Activated T-cell treated with anti-CD3 and anti-CD28 coated beads for 24 hours (primary cell): ENCODE results near the gene QPCT.
A peak's percentile ranks its signal among the peaks of the same experiment; 100 is the strongest.
"Not testable (repeated sequence)": the region's sequence is repeated elsewhere in the genome, so short reads cannot be mapped to it uniquely, and the experiment has no call there.

Source experiments
- DNase-seq: peaks from one replicate; pipeline ENCODE4 v3.0.0-alpha.2; 2020; ENCODE audit warnings: low read depth

QPCT gene

DNA sequence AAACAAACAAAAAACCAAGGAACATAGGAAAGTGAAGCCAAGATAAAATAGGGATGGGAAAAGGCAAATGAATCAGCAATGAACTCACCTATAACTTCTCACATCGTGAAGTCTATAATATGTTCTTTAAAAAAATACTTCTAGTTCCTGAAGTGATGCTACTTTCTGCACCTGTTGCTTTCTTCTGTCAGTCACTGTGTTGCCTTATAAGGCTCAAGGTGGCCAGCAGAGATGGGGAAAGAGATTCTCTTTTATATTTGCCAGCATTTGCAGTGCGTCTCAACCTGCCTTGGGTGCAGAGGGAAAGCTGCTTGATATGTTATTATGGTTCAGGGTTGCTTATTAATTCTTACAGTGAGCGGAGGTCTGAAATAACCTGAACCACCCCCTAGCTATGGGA lies 14.0 kb downstream of the QPCT start:
- no peak for DNase-seq

GRCh38 chr2:37361216-37361815 lies 16.9 kb downstream of the QPCT start:
- DNase-seq = no peak

DNA sequence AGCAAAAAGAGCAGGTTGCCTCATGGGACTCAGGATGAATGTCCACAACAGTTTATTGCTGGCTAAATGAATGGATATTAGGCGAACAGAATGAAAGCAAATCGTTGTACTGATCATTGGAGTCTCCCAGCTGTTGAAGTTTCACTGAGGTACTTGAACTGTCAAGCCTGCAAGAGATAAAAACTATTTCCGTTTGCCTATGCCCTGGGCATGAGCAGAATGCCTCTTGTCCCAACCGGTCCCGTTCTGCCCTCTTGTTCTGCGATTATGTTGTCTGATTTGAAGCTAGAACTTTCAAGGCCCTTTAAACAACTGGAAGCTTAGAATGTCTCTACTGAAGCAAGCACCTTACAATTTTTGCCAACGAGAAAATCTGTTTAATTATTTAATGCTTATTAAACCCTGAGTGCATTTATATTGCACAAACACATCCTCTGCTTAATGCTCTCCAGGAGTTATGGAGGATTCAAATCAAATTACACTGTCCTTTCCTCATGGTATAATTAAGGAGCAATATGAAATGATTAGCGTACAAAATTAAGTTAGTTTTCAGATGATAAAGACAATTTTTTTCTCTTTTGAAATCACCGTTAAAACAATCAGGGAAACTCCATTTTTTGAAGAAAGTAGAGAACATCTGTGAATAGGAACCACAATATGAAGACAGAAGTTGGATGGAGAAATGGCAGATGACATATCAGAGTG lies 17.7 kb downstream of the QPCT start:
- no peak for DNase-seq

- DNase-seq = no peak
Observed at GRCh38 chr2:37364351-37364750, 19.9 kb downstream of the QPCT start.

- DNase-seq = no peak
Observed at GRCh38 chr2:37365669-37366068, 21.2 kb downstream of the QPCT start.

GRCh38 chr2:37366773-37367172 lies 22.3 kb downstream of the QPCT start:
- no peak for DNase-seq

GRCh38 chr2:37367310-37367709 lies 22.9 kb downstream of the QPCT start:
- no peak for DNase-seq

- DNase-seq = no peak
Observed at GRCh38 chr2:37367984-37368383, 23.6 kb downstream of the QPCT start.

DNA sequence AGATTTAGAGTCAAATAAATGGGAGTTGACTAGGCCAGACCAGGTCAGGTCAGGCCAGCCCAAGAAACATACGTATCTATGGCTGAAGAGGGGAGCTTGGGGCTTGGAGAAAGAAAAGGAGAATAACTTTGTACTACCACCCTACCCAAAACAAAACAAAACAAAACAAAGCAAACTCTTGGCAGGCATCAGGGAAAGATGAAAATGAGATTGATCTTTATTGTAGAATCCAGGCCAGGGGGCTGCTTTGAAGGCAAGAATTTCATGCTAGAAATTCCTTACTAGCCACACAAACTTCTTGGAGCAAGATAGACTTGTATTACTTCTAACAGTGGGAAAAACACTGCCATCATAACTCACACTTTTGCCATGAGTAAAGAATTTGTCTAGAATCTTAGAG lies 26.2 kb downstream of the QPCT start:
- no peak for DNase-seq

GRCh38 chr2:37372000-37372399 lies 27.6 kb downstream of the QPCT start:
- DNase-seq = no peak

GRCh38 chr2:37375741-37376288 lies 31.4 kb downstream of the QPCT start:
- no peak for DNase-seq

- DNase-seq = peak; percentile 28
Observed at GRCh38 chr2:37376421-37377186, 32.2 kb downstream of the QPCT start.

- peak; percentile 37 for DNase-seq
Observed at GRCh38 chr2:37377187-37377532, 32.7 kb downstream of the QPCT start.

DNA sequence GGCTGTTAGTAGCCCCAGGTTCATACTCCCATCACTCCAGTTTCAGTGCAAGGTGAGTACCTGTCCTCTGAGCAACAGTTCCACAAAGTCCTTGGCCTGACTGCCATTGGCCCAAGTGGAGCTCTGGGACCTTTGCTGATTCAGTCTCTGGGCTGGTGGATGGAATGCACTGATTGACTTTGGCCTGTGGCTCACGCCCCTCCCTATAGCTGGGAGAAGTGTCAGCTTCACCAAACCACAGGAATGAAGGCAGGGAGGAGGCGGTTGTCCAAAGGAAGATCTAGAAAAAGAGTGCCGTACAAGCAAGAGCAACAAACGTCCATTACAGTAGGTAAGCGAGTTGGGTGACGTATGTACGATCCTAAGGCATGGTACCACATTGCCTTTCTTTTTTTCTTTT lies 34.0 kb downstream of the QPCT start:
- no peak for DNase-seq

DNA sequence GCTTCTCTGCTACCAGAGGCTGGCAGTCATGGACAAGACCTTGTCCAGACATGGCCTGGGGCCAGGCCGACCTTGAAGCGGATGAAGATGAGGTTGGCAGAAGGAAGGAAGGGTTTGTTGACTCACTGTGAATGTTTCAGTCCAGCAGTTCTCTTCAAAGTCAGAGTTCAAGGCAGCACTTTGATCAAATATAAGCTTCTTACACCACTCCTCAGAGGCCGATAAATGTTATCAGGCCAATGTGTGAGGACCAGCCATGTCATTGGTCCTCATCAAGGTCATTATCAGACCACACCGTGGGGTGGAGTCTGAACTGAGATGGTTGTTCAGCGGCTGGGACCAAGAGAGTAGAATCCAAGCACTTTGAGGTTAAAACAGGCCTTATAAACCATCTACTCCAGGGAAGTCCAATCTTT lies 35.5 kb downstream of the QPCT start:
- no peak for DNase-seq

DNA sequence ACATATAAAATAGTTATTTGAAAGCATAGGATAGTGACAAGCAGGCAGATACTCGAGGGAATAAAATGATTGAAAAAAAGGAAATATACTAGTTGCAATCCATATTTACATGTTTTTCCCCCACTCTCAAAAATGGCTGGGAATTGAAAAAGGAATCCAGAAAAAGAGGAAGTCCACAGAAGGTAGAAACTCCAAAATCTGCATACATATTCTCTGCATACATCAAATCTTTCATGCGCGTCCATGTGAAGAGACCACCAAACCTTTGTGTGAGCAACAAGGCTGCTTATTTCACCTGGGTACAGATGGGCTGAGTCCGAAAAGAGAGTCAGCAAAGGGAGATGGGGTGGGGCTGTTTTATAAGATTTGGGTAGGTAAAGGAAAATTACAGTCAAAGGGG lies 36.4 kb downstream of the QPCT start:
- DNase-seq = not testable (repeated sequence)

GRCh38 chr2:37384261-37384660 lies 39.8 kb downstream of the QPCT start:
- not testable (repeated sequence) for DNase-seq

DNA sequence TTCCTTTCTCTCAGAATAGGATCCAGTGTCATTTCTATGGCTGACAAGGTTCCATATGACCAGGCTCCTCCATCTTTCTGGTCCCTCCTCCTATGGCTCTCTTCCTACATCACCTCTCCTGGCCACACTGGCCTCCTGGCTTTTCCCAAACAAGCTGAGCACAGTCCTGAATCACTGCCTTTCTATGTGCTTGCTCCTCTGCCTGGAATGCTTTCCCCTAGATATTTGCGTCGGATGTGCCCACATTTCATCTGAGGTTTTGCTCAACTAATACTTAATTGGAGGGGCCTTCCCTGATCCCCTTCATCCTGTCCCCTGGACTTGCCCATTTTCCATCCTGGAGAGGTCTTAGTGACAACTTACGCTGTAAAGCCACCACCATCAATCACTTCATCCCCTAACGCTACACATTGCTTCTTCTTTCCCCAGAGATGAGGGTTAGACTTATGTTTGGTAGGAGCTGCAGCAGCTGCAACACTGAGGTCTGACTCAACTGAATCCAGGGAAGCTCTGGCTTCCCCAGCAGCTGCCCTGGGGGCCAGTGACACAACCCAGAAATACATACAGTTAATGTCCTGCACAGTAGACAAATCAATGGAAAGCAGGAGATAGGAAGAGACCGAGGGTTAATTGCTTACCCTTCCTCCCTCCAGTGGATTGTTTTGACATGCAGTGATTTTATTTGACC lies 42.9 kb downstream of the QPCT start:
- DNase-seq = no peak

DNA sequence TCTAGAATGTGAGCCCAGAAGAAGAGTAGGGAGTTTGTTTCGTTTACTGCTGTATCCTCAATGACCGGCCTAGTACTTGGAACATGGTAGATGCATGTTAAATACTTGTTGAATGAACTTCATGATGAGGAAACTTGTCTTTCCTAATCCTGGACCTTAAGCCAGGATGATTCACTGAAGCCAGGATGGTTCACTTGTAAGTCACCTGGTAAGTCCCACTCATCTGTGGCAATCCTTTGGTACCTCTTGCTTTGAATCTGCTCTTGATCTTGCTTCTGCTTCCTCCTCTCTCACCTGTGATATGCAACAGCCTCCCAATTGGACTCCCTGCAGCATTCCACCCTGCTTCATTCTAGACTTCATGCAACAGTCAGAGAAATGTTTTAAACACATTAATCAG lies 43.6 kb downstream of the QPCT start:
- DNase-seq = no peak

DNA sequence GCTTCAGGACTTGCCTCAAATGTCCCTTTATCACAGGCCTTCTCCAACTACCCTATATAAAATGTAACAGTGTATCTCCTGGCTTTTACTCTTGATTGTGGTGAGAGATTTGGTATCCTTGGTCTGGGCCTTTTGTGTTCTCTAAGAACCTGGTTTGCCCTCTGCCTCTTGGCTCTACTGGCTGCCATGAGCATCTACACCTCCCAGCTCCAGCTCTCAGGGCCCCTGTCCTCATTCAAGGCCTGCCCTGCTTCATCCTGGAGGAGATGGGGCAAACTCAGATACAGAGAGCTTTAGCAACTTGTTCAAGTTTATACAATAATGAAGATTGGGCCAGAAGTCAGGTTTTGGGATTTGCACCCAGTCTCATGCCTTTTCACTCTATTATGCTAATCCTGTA lies 45.0 kb downstream of the QPCT start:
- DNase-seq = no peak

GRCh38 chr2:37389989-37390765 lies 45.7 kb downstream of the QPCT start:
- peak; percentile 65 for DNase-seq

- DNase-seq = no peak
Observed at GRCh38 chr2:37390777-37391176, 46.3 kb downstream of the QPCT start.
